NCI-H2196 treated with DMSO at 0.1 percent for 48 hours (cell line): ENCODE measurements around the gene PSMG3.
"Not testable (repeated sequence)": the region's sequence is repeated elsewhere in the genome, so short reads cannot be mapped to it uniquely, and the experiment has no call there.

Source experiments
- DNase-seq: peaks from one replicate; lab custom pipeline; 2025; ENCODE audit not compliant: unreplicated experiment; lab: John Stamatoyannopoulos, UW

PSMG3 gene

DNA sequence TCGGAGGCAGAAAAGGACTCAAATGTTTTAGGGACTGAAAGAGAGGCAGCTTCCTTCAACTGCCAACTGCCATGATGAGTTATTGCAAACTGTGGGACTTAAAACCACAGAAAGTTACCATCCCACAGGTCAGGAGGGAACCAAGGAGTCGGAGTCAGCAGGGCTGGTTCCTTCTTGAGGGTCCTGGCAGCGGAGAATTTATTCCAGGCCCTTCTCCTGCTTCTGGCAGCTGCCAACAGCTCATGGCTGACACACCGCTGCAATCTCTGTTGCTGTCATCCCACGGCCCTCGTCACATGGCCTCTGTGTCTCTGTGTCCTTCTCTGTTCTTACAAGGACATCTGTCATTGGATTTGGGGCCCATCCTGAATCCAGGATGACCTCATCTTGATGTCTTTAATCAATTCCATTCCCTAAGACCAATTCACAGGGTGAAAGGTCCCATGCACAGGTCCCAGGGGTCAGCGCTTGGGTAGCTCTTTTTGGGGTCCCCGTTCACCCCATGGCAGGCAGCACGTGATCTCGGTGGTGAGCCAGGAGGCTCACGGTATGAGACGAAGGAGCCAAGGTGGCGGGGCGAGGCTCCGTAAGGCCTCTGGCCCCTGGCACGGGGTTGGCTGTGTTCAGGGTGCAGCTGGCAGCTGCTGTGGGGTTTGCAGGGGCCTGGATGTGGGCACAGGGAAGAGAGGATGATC, 27.4 kb upstream of the PSMG3 start:
- no peak for DNase-seq

DNA sequence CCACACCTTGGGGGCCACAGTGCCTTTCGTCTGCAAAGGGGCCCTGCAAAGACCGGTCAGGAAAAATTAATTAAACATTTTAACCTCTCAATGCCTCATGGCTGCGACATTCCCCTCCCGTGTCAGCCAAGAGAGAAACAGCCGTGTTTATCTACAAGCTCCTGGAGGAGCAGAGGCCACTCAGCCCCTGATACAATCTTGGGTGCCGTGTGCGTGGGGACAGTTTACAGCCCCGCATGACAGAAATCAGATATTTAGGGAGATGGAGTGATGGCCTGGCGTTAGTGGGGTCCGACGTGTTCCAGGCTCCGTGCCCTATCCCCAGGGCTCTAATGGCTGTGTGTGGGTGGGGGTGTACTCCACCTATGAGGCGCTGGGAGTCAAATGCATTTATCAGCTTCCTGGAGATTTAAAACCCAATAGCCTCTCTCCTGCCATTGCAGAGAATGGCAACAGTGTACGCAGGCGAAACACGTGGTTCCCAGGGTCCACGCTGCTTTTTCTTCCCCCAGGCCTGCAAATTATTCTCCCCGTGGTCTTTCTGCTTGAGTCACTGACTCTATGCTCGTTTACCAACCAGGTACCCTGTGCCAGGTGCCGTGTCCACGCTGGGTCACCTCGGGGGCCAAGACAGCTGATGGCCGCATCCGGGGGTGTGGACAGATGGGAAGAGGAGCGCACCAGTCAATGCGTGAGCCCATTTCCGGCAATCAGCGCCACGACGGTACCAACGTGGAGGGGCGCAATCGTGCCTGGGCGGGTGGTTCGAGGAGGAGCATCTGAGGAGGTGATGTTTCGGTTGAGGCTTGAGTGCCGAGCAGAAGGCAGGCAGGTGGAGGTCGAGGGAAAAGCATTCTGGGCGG, 26.6 kb upstream of the PSMG3 start:
- DNase-seq, result no peak

DNA sequence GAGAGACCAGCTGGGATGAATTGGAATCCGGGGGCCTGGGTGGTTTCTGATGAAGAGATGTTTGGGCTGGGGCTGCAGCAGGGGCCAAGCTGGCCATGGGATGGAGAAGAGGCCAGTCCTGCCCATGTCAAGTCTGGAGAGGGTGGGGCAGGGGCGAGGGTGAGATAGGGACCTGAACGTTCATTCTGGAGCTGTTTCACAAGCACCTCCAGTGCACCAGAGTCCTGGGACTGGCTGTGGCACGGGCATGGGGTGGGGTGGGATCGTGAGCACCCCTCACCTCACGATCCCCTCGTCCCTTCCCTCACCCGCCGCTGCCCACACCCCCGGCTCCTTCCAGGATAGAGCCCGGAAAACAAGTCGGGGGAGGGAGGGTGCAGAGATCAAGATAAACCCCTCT, 25.8 kb upstream of the PSMG3 start:
- DNase-seq, result no peak

DNA sequence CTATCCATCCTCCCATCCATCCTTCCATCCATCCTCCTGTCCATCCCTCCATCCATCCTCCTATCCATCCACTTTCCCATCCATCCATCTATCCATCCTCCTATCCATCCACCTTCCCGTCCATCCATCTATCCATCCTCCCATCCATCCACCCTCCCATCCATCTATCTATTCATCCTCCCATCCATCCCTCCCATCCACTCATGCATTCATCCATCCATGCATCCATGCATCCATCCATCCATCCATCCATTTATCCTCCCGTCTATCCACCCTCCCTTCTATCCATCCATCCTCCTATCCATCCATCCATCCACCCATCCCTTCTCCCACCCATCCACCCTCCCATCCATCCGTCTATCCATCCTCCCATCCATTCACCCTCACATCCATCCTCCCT, 25.2 kb upstream of the PSMG3 start:
- DNase-seq, result no peak

DNA sequence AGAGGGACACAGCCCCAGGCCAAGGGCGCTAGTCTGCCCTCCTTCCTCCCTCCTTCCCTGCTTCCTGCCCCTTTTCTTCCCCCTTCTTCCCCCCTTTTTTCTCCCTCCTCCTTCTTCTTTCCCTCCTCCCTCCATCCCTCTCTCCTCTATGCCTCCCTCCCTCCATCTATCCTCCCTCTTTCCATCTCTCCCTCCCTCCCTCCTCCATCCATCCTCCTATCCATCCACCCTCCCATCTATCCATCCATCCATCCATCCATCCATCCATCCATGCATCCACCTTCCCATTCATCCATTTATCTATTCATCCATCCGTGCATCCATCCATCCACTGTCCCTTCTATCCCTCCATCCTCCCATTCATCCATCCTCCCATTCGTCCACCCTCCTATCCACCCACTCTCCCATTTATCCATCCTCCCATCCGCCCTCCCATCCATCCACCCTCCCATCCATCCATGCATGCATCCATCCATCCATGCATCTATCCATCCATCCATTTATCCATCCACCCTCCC, 24.1 kb upstream of the PSMG3 start:
- no peak for DNase-seq

DNA sequence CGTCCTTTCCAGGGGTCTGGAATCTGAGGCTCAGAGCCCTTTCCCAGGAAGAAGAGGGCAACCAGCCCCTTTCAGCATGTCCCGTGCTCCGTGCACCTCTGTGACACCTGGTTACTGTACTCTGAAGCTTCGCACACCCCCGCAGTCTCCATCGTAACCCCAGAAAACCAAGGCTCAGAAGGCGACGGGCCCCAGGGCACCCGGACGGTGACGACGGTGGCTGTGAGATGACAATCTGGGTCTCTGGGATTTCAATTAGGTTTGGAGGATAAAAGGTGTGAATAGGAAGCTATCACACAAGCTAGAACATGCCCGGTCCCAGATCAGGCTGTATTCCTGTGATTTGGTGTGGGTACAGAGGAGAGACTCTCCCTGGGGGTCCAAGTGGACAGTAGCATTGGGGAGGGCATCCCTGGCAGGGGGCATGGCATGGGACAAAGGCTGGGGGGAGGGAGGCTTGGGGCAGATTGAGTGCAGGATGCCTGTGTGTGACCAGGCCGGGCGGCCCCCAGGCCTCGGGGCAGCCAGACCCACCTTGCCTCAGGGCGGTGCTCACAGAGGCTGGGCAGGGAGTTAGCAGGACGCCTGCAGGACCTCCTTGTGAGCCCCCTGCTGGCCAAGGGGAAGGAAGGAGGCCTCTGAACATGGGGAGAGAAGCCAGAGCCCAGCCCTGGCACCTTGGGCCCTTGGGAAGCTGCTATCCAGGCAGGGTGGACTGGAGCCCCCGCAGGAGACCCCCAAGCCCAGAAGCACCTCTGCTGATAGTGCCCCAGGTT, 23.4 kb upstream of the PSMG3 start:
- DNase-seq, result no peak

DNA sequence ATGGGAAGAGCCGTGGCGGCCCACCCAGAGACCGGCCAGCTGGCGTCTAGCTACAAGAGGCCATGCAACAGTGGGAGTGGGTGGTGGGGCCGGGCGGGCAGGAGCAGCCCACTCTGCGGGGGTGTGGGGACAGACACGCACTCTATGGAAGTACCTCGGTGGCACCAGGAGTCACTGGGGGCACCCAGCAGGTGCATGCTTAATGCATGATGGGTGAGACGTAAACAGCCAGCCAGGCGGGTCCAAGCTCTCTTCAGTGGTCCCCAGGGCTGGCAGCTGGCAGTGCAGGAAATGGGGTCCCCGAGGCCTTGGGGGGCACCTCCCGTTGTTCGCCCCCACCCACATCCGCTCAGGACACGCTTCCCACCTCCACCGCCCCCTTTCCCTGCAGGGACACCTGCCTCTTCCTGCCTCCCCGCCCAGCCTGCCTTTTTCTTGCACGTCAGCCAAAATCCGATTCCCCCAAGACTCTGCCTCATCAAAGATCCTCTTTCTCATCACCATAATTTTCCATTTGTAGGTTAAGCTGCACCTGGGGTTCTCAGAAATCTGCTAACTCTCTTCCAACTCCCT, 22.6 kb upstream of the PSMG3 start:
- no peak for DNase-seq

DNA sequence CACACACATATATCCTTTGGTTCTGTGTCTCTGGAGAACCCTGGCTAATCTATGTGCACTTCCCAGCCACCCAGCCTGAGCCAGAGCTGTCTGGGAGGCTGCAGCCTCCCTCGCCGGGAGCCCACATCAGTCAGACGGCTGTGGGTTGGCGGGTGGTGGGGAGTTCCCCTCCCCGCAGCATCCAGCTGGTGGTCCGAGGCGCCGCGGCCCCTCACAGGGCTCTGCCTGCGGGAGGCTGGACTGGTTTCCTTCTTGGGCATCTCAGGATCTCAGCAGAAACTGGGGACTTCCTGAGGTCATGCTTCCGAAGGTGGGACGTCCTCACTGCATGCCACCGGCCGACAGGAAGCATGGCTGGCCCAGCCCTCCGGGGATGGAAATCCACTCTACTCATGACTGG, 22.0 kb upstream of the PSMG3 start:
- no peak for DNase-seq

DNA sequence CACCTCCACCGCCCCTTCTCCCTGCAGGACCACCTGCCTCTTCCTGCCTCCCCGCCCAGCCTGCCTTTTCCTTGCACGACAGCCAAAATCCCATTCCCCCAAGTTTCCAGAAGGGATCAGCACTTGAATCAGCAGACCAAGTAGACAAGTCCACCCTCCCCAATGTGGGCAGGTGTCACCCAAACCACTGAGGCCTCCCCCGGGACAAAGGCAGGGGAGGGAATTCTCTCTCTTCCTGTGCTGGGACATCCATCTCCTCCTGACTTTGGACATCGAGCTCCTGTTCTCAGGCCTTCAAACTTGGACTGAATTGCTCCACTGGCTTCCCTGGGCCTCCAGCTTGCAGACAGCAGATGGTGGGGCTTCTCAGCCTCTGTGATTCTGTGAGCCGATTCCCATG, 21.6 kb upstream of the PSMG3 start:
- DNase-seq, result no peak

DNA sequence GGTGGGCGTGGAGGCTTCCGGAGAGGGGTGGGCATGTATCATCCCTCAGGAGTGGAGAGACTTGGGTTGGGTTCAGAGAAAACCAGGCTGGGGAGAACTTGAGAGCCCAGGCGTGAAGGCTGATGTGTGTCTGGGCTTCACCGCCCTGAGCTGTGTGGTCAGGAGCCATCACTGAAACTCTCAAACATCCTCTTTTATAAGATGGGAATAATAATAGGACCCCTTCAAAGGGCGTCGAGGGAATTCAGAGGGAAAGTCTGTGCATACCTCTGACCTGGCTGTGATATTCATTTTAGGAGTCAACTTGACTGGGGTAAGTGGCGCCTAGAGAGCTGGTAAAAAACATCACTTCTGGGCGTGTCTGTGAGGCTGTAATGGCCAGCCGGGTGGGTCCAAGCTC, 21.1 kb upstream of the PSMG3 start:
- no peak for DNase-seq

DNA sequence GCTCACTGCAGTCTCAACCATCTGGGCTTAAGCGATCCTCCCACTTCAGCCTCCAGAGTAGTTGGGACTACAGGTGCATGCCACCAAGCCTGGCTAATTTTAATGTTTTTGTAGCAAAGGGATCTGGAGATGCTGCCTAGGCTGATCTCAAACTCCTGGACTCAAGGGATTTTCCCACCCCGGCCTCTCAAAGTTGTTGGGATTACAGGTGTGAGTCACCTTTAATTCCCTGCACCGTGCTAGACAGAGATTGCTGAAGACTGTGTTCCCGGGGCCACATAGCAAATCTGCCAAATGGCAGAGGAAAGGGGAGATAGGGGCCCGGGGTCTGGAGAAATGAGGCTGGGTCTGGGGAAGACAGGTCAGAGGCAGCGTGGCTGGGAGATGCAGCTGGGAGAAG, 20.6 kb upstream of the PSMG3 start:
- no peak for DNase-seq

DNA sequence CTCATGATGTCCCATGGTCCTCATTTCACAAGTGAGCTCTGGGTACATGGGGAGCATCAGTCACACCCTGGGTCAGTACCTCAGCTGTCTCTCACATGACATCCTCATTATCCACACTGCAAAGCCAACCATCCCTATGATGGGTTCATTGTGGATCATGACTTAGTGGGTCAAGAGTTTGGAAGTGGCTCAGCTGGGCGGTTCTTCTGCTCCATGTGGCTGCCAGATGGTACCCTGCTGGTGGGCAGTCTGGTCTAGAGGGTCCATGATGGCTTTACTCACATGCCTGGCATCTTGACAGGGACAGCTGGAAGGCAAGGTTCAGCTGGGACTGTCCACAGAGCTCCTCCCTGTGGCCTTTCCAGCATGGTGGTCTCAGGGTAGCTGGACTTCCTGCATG, 19.1 kb upstream of the PSMG3 start:
- DNase-seq, result no peak

DNA sequence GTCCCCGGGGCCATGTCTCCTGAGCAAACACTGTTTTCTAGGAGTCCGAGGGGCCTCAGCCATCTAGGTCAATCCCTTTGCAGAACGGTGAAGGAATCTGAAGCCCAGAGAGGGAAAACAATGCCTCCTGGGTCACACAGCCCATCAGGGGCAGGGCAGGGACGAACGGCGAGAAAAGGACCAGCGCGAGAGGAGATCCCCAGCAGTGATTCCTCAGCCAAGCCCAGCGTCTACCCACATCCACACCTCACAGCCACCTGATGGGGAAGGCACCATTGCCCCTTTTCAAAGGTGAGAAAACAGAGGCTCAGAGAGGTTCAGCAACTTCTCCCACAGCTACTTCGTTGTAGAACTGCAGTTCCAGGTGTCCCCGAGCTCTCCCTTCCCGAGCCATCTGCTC, 17.9 kb upstream of the PSMG3 start:
- no peak for DNase-seq

DNA sequence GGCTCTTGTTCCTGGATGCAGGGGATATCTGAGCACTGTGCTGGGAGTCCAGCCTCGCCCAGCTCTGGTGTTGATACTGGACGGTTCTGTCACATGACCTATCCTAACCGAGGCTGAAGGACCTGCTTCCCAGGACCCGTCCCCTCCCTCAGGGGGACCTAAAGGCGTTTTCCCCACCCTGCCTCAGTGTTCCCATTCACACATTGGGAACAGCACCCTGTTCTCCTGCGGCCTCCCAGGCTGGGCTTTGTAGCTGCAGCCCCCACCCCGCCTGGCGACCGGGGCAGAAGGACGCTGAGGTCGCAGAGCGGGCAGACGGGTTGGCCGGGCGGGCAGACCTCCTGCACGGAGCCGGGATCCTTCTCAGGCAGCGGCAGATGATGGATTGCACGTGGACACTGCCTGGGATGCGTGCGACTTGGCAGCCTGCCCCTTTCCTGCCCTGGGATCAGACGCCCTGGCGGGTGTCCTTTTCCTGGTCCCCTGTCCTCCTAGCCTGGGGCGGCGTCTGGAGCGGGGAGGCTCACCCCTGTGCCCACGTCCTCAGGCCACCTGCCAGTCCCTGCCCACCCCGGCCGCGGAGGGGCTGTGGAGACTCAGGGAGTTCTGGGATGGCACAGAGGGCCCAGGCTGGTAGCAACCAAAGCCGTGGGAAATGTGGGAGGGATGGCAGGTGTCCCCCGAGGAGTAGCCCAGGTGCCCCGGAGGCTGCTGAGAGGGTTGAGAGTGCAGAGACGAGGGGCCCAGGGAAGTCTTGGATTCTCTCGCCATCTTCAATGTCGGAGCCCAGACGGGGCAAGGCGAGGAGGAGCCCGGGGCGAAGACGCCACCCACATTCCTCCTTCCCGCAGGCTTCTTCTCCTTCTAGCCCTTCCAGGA, 17.2 kb upstream of the PSMG3 start:
- no peak for DNase-seq

DNA sequence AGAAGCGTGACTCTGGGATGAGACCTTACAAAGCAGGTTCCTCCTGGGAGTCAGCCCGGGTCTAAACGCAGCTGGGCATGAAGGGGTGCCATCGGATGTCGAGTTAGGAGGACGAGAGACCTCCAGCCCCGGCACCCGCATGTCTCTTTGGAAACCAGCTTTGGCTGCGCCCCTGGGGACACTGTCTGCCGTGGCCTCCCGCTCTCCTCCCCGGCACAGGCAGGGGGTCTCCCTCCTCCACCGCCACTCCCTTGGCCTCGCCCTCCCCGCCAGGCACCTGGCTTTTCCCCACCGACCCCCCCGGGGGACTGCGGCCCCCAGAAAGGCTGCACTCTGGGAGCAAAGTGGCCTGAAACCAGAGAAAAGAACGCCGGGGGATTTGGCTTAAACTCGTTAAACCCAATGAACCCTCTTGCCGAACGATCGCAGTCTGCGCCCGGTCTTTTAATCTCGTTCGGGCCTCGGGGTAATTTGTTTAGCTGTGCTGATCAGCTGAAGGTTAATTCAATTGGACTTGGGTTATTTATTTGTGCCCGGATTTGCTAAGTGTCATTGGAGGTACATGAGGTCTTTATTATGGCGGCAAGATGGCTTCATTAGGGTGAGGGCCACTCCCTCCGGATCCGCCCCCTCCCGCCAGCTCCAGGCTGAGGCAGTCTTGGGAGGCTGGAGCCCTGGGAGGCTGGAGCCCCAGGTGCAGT, 16.4 kb upstream of the PSMG3 start:
- DNase-seq, result no peak

DNA sequence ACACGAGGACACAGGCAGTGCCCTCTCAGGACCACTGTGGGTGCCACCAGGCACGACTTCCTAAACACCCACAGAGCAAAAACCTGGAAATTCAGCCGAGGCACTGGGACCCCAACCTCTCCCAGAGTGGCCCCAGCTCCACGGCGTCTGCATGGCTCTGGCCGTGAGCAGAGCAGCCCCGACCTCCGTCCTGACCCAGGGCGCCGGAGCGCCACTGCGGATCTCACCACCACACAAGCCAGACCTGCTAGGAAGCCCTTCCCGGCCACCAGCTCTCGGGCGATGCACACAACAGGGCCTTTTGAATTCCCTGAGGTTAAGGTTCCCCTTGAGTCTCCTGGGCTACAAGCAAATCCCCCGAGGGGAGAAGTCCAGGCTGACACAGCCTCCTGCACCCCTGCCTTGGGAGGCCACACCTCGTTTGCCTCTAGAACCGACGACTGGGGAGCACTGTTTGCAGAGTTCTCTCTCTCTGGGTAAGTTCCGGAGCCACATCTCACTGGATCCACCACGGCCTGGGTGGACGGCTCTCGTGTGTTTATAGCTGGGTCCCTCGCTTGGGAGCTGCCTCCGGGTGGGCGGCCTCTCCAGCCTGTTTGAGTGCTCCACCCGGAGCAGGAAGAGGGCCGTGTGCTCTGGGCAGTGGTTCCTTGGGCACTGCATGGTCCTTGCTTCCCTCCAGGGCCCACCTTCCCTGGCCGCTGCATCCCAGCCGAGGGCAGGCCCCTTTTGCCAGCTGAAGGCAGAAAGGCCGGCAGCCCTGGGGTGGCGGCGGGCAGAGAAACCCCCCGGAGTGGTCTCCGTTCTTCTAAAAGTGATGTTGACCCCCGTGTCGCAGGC, 15.5 kb upstream of the PSMG3 start:
- DNase-seq, result no peak

DNA sequence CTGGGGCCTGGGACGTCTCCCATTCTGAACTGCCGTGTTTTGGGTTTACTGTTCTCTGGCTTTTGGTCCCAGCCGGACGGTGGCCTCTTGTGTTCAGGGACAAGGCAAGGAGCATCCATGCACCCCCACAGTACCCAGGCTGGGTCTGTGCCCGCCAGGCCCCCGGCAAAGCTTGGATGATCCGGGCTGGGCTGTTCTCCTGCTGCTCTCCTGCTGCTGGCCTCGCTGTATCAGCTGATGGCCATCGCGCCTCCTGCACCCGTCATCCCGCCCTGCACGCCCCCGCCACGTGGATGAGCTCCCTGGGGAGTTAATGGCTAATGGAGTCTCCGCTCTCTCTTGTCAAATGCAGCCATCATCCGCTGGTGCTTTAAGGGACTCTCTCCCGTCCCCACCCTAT, 14.9 kb upstream of the PSMG3 start:
- DNase-seq, result no peak

DNA sequence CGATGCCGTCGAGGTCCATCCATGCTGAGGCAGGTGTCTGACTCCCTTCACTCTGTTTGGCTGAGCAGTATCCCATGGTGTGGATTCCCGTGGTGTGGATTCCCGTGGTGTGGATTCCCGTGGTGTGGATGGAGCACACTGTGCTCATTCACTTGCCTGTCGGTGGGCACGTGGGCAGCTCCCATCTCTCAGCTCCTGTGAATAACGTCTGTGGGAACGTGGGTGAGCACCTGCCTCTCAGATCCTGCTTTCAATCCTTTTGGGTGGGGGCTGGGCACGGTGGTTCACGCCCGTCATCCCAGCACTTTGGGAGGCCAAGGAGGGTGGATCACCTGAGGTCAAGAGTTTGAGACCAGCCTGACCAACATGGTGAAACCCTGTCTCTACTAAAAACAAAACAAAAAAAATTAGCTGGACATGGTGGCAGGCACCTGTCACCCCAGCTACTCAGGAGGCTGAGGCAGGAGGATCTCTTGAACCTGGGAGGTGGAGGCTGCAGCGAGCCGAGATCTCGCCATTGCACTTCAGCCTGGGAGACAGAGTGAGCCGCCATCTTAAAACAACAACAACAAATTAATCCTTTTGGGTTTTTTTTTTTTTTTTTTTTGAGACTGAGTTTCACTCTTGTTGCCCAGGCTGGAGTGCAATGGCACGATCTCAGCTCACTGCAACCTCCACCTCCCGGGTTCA, 13.6 kb upstream of the PSMG3 start:
- DNase-seq, result not testable (repeated sequence)
